A673 (cell line): ENCODE data around the gene KLHDC2. TPM values are rescaled to one million over a fixed set of nuclear protein-coding genes. Genes with fewer than 3 reads are reported as not detected.
A peak's percentile ranks its signal among the peaks of the same experiment; 100 is the strongest.
"Not testable (repeated sequence)": the region's sequence is repeated elsewhere in the genome, so short reads cannot be mapped to it uniquely, and the experiment has no call there.

ENCODE experiments used
- Bru-seq: library from RNA; stranded (reverse); fragments of 400-500 nt; gene quantifications from one replicate; lab custom pipeline; 2021; lab: Mats Ljungman, UMichigan
- BruChase-seq, 2 experiments: library from RNA; stranded (reverse); fragments of 400-500 nt; gene quantifications; one replicate each; lab custom pipeline; 2021; lab: Mats Ljungman, UMichigan
- BruUV-seq: library from RNA; stranded (reverse); fragments of 400-500 nt; replicated peaks from 2 replicates; lab custom pipeline; 2021; lab: Mats Ljungman, UMichigan
- CTCF ChIA-PET: fragments of 300-600 bp; sonication (Branson Sonifier 250); formaldehyde crosslinking; loops from one replicate; lab custom pipeline; 2022; ENCODE audit warnings: antibody characterized with exemption; lab: Charles Lee
- POLR2A ChIA-PET: fragments of 300-600 bp; sonication (Branson Sonifier 250); formaldehyde crosslinking; loops from one replicate; lab custom pipeline; 2022; ENCODE audit warnings: antibody characterized with exemption; ENCODE audit not compliant: low non-redundant PET; lab: Charles Lee
- DNase-seq: peaks from one replicate; pipeline ENCODE4 v3.0.0-alpha.2; 2015; ENCODE audit warnings: low spot score
- H3K27ac ChIP-seq: fragments of 200-600 bp; sonication (generic); 2 replicates; pipeline ENCODE4 v1.5.1; 2016; ENCODE audit warnings: mixed run types, low read depth, mild to moderate bottlenecking, mixed read lengths, antibody characterized with exemption, low read length; ENCODE audit not compliant: poor library complexity, severe bottlenecking
- H3K27me3 ChIP-seq: fragments of 200-600 bp; sonication (generic); replicated peaks from 2 replicates; pipeline ENCODE4 v1.6.1; 2017; ENCODE audit warnings: mixed run types, low read depth, mild to moderate bottlenecking, mixed read lengths, antibody characterized with exemption, low read length; ENCODE audit not compliant: insufficient read depth, poor library complexity
- H3K36me3 ChIP-seq: fragments of 200-600 bp; sonication (generic); 2 replicates; pipeline ENCODE4 v1.6.1; 2016; ENCODE audit warnings: mixed run types, mild to moderate bottlenecking, mixed read lengths, antibody characterized with exemption, low read length; ENCODE audit not compliant: insufficient read depth, poor library complexity, severe bottlenecking
- H3K4me1 ChIP-seq: fragments of 200-600 bp; sonication (generic); 2 replicates; pipeline ENCODE4 v1.6.1; 2017; ENCODE audit warnings: mixed run types, mild to moderate bottlenecking, mixed read lengths, antibody characterized with exemption, low read length; ENCODE audit not compliant: insufficient read depth, poor library complexity, severe bottlenecking
- H3K4me3 ChIP-seq: fragments of 200-600 bp; sonication (generic); 2 replicates; pipeline ENCODE4 v1.5.1; 2016; ENCODE audit warnings: low read depth, mixed run types, mild to moderate bottlenecking, mixed read lengths, low read length; ENCODE audit not compliant: poor library complexity, severe bottlenecking
- H3K9me3 ChIP-seq: fragments of 200-600 bp; sonication (generic); 2 replicates; pipeline ENCODE4 v1.6.1; 2016; ENCODE audit warnings: mixed run types, low read depth, mild to moderate bottlenecking, mixed read lengths, antibody characterized with exemption, low read length; ENCODE audit not compliant: poor library complexity, severe bottlenecking
- CTCF ChIP-seq: fragments of 300-800, 200-600 bp; sonication (generic); conservative IDR thresholded peaks from 2 replicates; pipeline ENCODE4 v1.5.1; 2017; ENCODE audit warnings: low read depth, mild to moderate bottlenecking, antibody characterized with exemption, low read length, moderate library complexity, mixed read lengths
- EZH2 ChIP-seq: fragments of 200-600 bp; sonication (generic); IDR thresholded peaks from 2 replicates; pipeline ENCODE4 v1.6.1; 2017; ENCODE audit warnings: borderline replicate concordance, low read depth, mild to moderate bottlenecking, mixed read lengths, antibody characterized with exemption, low read length; ENCODE audit not compliant: poor library complexity, severe bottlenecking
- intact Hi-C: fragments of 100-400 bp; cut with micrococcal nuclease; formaldehyde crosslinking; loops from one replicate; pipeline ENCODE4 v1.10.0; 2022; ENCODE audit not compliant: unreplicated experiment
- long read RNA-seq: library from polyadenylated mRNA; stranded (forward); transcript quantifications from one replicate; pipeline ENCODE4 v2.0.0, GENCODE V29; 2022
- total RNA-seq: library from RNA; stranded (reverse); gene quantifications from 2 replicates; pipeline ENCODE4 v1.2.3, GENCODE V29; 2021

Gene KLHDC2
- 34.0 and 39.6 TPM in 2 replicates for total RNA-seq
- percentile 75 among the genes with signal in this experiment for Bru-seq, nascent RNA
- percentile 61 among the genes with signal in this experiment for BruChase-seq, experiment 1, labeled RNA remaining after a 2-hour chase
- percentile 73 among the genes with signal in this experiment for BruChase-seq, experiment 2, labeled RNA remaining after a 6-hour chase
- long read RNA-seq, full-length matches to known transcripts: 175 of 203 reads
- long read RNA-seq, partial matches to known transcripts: 7 of 203 reads
- long read RNA-seq, other reads (novel, unspliced or antisense): 21 of 203 reads

DNA sequence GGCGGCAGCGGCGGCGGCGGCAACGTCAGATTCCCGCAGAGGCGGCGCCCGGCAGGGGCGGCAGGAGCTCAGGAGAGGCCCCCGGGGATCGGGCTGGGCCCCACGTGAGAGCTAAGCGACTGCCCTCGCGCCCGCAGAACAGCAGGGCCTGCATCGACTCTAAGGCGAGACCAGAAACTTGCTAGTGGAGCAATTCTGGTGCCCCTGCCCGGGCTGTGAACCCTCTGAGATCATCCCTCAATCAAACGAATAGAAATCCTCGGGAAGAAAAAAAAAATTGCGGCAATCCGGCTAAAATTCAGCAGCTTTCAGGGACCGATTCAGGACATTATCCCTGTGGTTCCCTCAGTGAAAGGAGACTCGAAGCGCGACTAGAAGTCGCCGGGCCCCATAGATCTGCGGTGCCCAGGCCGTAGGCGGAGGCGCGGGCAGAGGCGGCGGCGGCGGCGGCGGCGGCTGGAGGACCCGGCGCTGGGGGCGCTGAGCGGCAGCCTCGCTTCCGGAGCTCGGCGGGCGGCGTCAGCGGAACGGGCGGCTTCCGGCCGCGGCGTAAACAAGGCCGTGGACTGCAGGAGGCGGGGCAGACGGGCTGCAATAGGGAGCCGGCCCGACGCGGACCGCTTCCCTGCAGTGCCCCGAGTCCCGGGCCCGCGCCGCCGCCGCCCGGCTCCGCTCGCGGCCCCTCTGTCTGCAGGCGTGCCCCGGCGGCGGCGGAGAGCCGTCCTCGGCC lies at the start of gene KLHDC2:
KLHDC2 (plus strand) TSS at position 583 of the 730 bp plus-strand sequence. CDS start 316 bp downstream, outside the sequence.
- peak; percentile 93 for DNase-seq
- peak within 1 kb of the TSS; percentile 99 for H3K4me3 ChIP-seq
- no peaks in the 10 kb centered on the region for H3K27me3 ChIP-seq
- intact Hi-C loops: loop anchor here (2.0 kb wide), 2 partner anchors 75 to 133 kb away; partner anchors contain the start of genes DNAAF2 and KLHDC1
- H3K36me3 ChIP-seq: no peaks in the 10 kb centered on the region
- BruUV-seq: no TSS peak
- no peaks in the 10 kb centered on the region for H3K4me1 ChIP-seq
- peak within 1 kb of the TSS; percentile 98 for H3K27ac ChIP-seq
- ChIA-PET POLR2A (interaction anchor here (0.5 to 0.6 kb wide), 2 partner anchors 305 to 1345 kb away, joined by 3 to 4 read pairs; no protein-coding TSS in a partner anchor), CTCF (interaction anchor here (0.6 to 1.8 kb wide), 4 partner anchors 45 to 134 kb away, joined by 3 to 23 read pairs (median 6); partner anchors contain the start of gene NEMF)
- no peak for TF ChIP-seq EZH2
- peak; percentile 59; the same call in 1 of the 2 replicates for TF ChIP-seq CTCF
- H3K9me3 ChIP-seq: no peaks in the 10 kb centered on the region

GRCh38 chr14:49720744-49721143 lies 47.2 kb upstream of the KLHDC2 start:
- POLR2A ChIA-PET: no interaction called here
- CTCF ChIA-PET: no interaction called here
- no TSS peak for BruUV-seq
- TF ChIP-seq CTCF: no peak
- TF ChIP-seq EZH2: no peak
- intact Hi-C loops: no loop called here
- no peak overlapping the region for H3K4me3 ChIP-seq
- H3K9me3 ChIP-seq: no peaks in the 10 kb centered on the region
- H3K27ac ChIP-seq: no peak overlapping the region
- DNase-seq: no peak
- H3K36me3 ChIP-seq: no peaks in the 10 kb centered on the region
- no peaks in the 10 kb centered on the region for H3K27me3 ChIP-seq
- H3K4me1 ChIP-seq: no peaks in the 10 kb centered on the region

DNA sequence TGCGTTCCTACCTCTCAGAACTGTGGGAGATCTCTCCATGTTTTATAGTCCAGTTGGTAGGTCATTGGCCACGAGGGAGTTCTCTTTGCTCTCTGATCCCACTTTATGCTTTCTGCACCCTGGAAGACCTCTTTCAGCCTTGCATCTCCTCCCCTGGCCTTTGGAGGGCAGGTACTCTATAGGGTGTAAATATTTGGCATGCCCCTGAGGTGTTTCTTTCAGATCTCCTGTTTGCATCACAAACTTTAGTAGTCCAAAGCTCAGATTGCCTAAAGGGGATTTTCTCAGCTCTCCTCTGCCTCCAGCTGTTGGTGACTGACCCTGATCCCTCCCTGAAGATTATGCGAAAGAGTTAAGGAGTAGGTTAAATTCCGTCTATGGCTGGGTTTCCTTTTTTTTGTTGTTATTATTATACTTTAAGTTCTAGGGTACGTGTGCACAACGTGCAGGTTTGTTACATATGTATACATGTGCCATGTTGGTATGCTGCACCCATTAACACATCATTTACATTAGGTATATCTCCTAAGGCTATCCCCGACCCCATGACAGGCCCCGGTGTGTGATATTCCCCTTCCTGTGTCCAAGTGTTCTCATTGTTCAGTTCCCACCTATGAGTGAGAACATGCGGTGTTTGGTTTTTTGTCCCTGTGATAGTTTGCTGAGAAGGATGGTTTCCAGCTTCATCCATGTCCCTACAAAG lies 46.1 kb upstream of the KLHDC2 start:
- H3K4me3 ChIP-seq, intact Hi-C loops, H3K27ac ChIP-seq, POLR2A ChIA-PET, H3K27me3 ChIP-seq, H3K36me3 ChIP-seq, H3K4me1 ChIP-seq, H3K9me3 ChIP-seq, BruUV-seq, DNase-seq: not testable (repeated sequence)
- CTCF ChIA-PET: interaction anchor here (0.6 kb wide), 1 partner anchor 45 kb away, joined by 3 read pairs; no protein-coding TSS in a partner anchor
